BE2C (cell line): ENCODE data around the gene CACHD1.

Experiments
- DNase-seq: peaks from one replicate; pipeline ENCODE4 v3.0.0-alpha.2; 2020
- H3K27me3 ChIP-seq: fragments of 250-450 bp; sonication (Bioruptor Pico); 2 replicates; pipeline ENCODE4 v1.5.1; 2020; ENCODE audit warnings: mild to moderate bottlenecking
- H3K36me3 ChIP-seq: fragments of 250-450 bp; sonication (Bioruptor Pico); 2 replicates; pipeline ENCODE4 v1.5.1; 2020; ENCODE audit warnings: mild to moderate bottlenecking
- H3K4me1 ChIP-seq: fragments of 250-450 bp; sonication (Bioruptor Pico); 2 replicates; pipeline ENCODE4 v1.5.1; 2020
- H3K4me3 ChIP-seq: 2 replicates; pipeline ENCODE4 v1.5.1; 2011; ENCODE audit warnings: low read depth, low read length
- H3K9me3 ChIP-seq: fragments of 250-450 bp; sonication (Bioruptor Pico); 2 replicates; pipeline ENCODE4 v1.5.1; 2020
- CTCF ChIP-seq: IDR thresholded peaks from 2 replicates; pipeline ENCODE4 v1.5.1; 2012; ENCODE audit warnings: mild to moderate bottlenecking, low read depth, low read length

Gene CACHD1

DNA sequence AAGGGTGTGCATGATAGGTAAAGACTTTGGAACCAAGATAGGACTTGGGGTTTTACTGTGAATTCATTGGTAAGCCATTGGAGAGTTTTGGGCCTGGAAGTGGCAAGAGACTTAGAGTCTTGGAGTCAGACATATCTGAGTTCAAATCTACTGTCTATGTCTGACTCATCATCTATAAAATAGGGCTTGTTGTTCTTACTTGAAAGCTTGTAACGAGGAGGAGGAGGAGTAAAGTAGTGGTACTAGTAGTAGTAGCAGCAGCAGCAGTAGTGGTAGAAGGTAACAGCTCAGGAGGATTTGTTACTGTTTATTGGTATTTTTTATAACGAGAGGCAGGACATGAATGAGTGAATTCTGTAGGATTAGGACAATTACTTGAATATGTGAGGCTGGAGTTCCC, 62.7 kb downstream of the CACHD1 start:
- H3K4me3 ChIP-seq = no peak overlapping the region

GRCh38 chr1:64535938-64536835, 66.3 kb downstream of the CACHD1 start:
- no peak for TF ChIP-seq CTCF
- no peak for DNase-seq
- Histone ChIP-seq H3K9me3 (no peaks in the 10 kb centered on the region), H3K36me3 (no peaks in the 10 kb centered on the region), H3K4me3 (0 out of 2 replicates have a peak overlapping the region, but pooled peaks have one; percentile 6), H3K27me3 (no peaks in the 10 kb centered on the region), H3K4me1 (no peaks in the 10 kb centered on the region; the same call in 1 of the 2 replicates)

More for the DNA sequence above, 62.7 kb downstream of the CACHD1 start:
- Histone ChIP-seq H3K27me3 (no peaks in the 10 kb centered on the region), H3K36me3 (no peaks in the 10 kb centered on the region), H3K4me1 (no peaks in the 10 kb centered on the region), H3K9me3 (no peaks in the 10 kb centered on the region)
- no peak for DNase-seq
- no peak for TF ChIP-seq CTCF

- no peak for DNase-seq
- Histone ChIP-seq H3K4me1 (no peaks in the 10 kb centered on the region; the same call in 1 of the 2 replicates), H3K27me3 (no peaks in the 10 kb centered on the region), H3K4me3 (0 out of 2 replicates have a peak overlapping the region, but pooled peaks have one; percentile 6), H3K9me3 (no peaks in the 10 kb centered on the region), H3K36me3 (no peaks in the 10 kb centered on the region)
- no peak for TF ChIP-seq CTCF
Observed at GRCh38 chr1:64536836-64537490, 67.0 kb downstream of the CACHD1 start.

- Histone ChIP-seq H3K4me3 (no peak overlapping the region), H3K36me3 (no peaks in the 10 kb centered on the region), H3K27me3 (no peaks in the 10 kb centered on the region), H3K4me1 (no peaks in the 10 kb centered on the region; the same call in 1 of the 2 replicates), H3K9me3 (no peaks in the 10 kb centered on the region)
- DNase-seq = peak; percentile 22
- no peak for TF ChIP-seq CTCF
Observed at GRCh38 chr1:64537942-64538341, 68.0 kb downstream of the CACHD1 start.

DNA sequence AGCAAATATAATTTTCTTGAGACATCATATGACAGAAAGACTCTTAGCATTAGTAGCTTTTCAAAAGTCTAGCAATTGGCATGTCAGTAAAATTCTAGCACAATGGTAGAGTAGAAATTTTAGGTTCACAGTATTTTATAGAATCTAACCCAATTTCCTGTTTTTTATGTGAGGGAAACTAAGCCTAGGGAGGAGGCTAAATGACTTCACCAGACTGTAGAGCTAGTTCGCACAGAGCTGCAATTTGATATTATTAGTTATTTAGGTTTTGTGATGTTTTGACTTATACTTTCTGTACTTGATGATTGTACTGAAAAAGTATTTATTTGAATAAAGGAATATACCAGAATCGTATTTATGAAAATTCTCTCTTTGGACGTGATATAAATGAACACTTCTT, 68.5 kb downstream of the CACHD1 start:
- no peaks in the 10 kb centered on the region for H3K36me3 ChIP-seq
- no peaks in the 10 kb centered on the region for H3K9me3 ChIP-seq
- no peak overlapping the region for H3K4me3 ChIP-seq
- DNase-seq = no peak
- no peak for TF ChIP-seq CTCF
- H3K27me3 ChIP-seq = no peaks in the 10 kb centered on the region
- H3K4me1 ChIP-seq = no peaks in the 10 kb centered on the region; the same call in 1 of the 2 replicates
